IMR-90 (cell line): ENCODE data around the gene CXCL1.

Source experiments
- BHLHE40 ChIP-seq: fragments of 150-350 bp; IDR thresholded peaks from 2 replicates; pipeline ENCODE4 v1.6.1; 2016; ENCODE audit warnings: mild to moderate bottlenecking, low read depth, low read length
- CEBPB ChIP-seq: IDR thresholded peaks from 2 replicates; pipeline ENCODE4 v1.6.1; 2012; ENCODE audit warnings: low read depth, low read length, improper control_type of control experiment
- CHD1 ChIP-seq: IDR thresholded peaks from 2 replicates; pipeline ENCODE4 v1.6.1; 2012; ENCODE audit warnings: low read depth, low read length, improper control_type of control experiment
- MAFK ChIP-seq: IDR thresholded peaks from 2 replicates; pipeline ENCODE4 v1.6.1; 2012; ENCODE audit warnings: low read depth, low read length, improper control_type of control experiment
- NFE2L2 ChIP-seq: fragments of 150-350 bp; IDR thresholded peaks from 2 replicates; pipeline ENCODE4 v1.6.1; 2016; ENCODE audit warnings: low read depth, mild to moderate bottlenecking, low read length
- POLR2A ChIP-seq: IDR thresholded peaks from 2 replicates; pipeline ENCODE4 v1.6.1; 2012; ENCODE audit warnings: mild to moderate bottlenecking, low read depth, low read length
- RAD21 ChIP-seq: IDR thresholded peaks from 2 replicates; pipeline ENCODE4 v1.6.1; 2012; ENCODE audit warnings: low read length, improper control_type of control experiment
- RCOR1 ChIP-seq: IDR thresholded peaks from 2 replicates; pipeline ENCODE4 v1.6.1; 2012; ENCODE audit warnings: mild to moderate bottlenecking, low read length, improper control_type of control experiment; ENCODE audit not compliant: insufficient replicate concordance
- RFX5 ChIP-seq: IDR thresholded peaks from 2 replicates; pipeline ENCODE4 v1.8.0; 2012; ENCODE audit warnings: low read depth, mild to moderate bottlenecking, low read length, moderate library complexity
- SMC3 ChIP-seq: fragments of 150-350 bp; IDR thresholded peaks from 2 replicates; pipeline ENCODE4 v1.6.1; 2016; ENCODE audit warnings: low read depth, mild to moderate bottlenecking, antibody characterized with exemption, low read length, moderate library complexity
- TF ChIP-seq, protein P1 (sequence below): conservative IDR thresholded peaks from 2 replicates; pipeline ENCODE4 v1.5.1; 2012; ENCODE audit warnings: mild to moderate bottlenecking, low read depth, low read length, improper control_type of control experiment
- TF ChIP-seq, protein P2 (sequence below): fragments of 150-350 bp; IDR thresholded peaks from 2 replicates; pipeline ENCODE4 v1.6.1; 2016; ENCODE audit warnings: low read depth, mild to moderate bottlenecking, low read length, moderate library complexity, borderline replicate concordance

DNA sequence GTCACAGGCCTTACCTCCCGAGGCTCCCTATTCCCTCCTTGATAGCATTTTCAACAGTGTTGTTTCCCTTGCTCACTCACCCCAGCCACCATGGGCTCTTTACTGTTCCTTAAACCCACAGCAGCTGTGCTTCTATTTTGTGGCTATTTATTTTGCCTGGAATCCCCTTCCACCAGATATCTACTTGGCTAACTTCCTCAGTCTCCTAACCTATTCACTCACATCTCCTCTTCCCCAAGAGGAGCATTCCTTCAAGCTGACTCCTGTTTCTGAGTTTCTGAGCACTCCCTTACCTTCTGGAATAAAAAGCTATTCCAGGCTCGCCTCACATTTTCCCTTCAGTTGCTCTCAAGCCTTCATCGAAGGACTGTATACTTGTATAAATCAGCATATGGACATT, 50.5 kb downstream of the CXCL1 start:
- TF ChIP-seq POLR2A (no peak), SMC3 (no peak), BHLHE40 (no peak), RAD21 (no peak), CEBPB (no peak), RFX5 (no peak), CHD1 (no peak), NFE2L2 (no peak), MAFK (no peak), RCOR1 (no peak)
- TF ChIP-seq, protein P1, sequence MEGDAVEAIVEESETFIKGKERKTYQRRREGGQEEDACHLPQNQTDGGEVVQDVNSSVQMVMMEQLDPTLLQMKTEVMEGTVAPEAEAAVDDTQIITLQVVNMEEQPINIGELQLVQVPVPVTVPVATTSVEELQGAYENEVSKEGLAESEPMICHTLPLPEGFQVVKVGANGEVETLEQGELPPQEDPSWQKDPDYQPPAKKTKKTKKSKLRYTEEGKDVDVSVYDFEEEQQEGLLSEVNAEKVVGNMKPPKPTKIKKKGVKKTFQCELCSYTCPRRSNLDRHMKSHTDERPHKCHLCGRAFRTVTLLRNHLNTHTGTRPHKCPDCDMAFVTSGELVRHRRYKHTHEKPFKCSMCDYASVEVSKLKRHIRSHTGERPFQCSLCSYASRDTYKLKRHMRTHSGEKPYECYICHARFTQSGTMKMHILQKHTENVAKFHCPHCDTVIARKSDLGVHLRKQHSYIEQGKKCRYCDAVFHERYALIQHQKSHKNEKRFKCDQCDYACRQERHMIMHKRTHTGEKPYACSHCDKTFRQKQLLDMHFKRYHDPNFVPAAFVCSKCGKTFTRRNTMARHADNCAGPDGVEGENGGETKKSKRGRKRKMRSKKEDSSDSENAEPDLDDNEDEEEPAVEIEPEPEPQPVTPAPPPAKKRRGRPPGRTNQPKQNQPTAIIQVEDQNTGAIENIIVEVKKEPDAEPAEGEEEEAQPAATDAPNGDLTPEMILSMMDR: no peak
- TF ChIP-seq, protein P2, sequence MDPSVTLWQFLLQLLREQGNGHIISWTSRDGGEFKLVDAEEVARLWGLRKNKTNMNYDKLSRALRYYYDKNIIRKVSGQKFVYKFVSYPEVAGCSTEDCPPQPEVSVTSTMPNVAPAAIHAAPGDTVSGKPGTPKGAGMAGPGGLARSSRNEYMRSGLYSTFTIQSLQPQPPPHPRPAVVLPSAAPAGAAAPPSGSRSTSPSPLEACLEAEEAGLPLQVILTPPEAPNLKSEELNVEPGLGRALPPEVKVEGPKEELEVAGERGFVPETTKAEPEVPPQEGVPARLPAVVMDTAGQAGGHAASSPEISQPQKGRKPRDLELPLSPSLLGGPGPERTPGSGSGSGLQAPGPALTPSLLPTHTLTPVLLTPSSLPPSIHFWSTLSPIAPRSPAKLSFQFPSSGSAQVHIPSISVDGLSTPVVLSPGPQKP: no peak
